ENCODE data around the gene NRCAM.

Gene NRCAM

GRCh38 chr7:108129018-108129965, 326.9 kb downstream of the NRCAM start:
- no peak overlapping the region for H3K4me3 ChIP-seq (ENCODE audit: low read length)
- no peaks in the 10 kb centered on the region for H3K36me3 ChIP-seq (ENCODE audit: control insufficient read depth, insufficient read depth, low read length)
- H3K27me3 ChIP-seq (ENCODE audit: control insufficient read depth, insufficient read depth, low read length): no peaks in the 10 kb centered on the region
- no peaks in the 10 kb centered on the region for H3K9me3 ChIP-seq (ENCODE audit: control insufficient read depth, low read length)
- no peaks in the 10 kb centered on the region for H3K4me1 ChIP-seq (ENCODE audit: control insufficient read depth, insufficient read depth, low read length)
- H3K9ac ChIP-seq (ENCODE audit: low read length): no peak overlapping the region

GRCh38 chr7:108128514-108128913, 327.7 kb downstream of the NRCAM start:
- Histone ChIP-seq H3K36me3 (ENCODE audit: control insufficient read depth, insufficient read depth, low read length) (no peaks in the 10 kb centered on the region), H3K4me3 (ENCODE audit: low read length) (no peak overlapping the region), H3K9me3 (ENCODE audit: control insufficient read depth, low read length) (no peaks in the 10 kb centered on the region), H3K4me1 (ENCODE audit: control insufficient read depth, insufficient read depth, low read length) (no peaks in the 10 kb centered on the region), H3K27me3 (ENCODE audit: control insufficient read depth, insufficient read depth, low read length) (no peaks in the 10 kb centered on the region), H3K9ac (ENCODE audit: low read length) (no peak overlapping the region)

DNA sequence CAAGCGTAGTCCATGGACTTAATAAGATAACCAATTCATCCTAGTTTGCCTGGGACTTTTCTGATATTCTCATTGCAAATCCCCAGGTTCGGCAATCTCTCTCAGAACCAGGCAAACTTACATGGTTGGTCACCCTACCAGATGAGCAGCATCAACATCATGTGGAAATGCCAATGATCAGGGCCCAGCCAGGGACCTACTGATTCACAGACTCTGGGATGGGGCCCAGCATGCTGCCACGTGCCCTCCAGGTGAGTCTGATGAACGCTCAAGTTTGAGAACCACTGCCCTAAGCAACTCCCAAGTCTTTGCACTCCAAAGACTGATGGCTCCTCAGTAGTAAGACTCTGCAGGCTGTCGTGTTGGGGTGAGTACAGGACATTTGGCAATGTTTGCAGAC, 328.8 kb downstream of the NRCAM start:
- no peaks in the 10 kb centered on the region for H3K4me1 ChIP-seq (ENCODE audit: control insufficient read depth, insufficient read depth, low read length)
- no peaks in the 10 kb centered on the region for H3K27me3 ChIP-seq (ENCODE audit: control insufficient read depth, insufficient read depth, low read length)
- no peaks in the 10 kb centered on the region for H3K9me3 ChIP-seq (ENCODE audit: control insufficient read depth, low read length)
- H3K36me3 ChIP-seq (ENCODE audit: control insufficient read depth, insufficient read depth, low read length): no peaks in the 10 kb centered on the region
- H3K9ac ChIP-seq (ENCODE audit: low read length): no peak overlapping the region
- H3K4me3 ChIP-seq (ENCODE audit: low read length): no peak overlapping the region

GRCh38 chr7:108124820-108125219, 331.4 kb downstream of the NRCAM start:
- H3K9ac ChIP-seq (ENCODE audit: low read length): no peak overlapping the region
- H3K36me3 ChIP-seq (ENCODE audit: control insufficient read depth, insufficient read depth, low read length): no peaks in the 10 kb centered on the region
- no peaks in the 10 kb centered on the region for H3K27me3 ChIP-seq (ENCODE audit: control insufficient read depth, insufficient read depth, low read length)
- H3K4me3 ChIP-seq (ENCODE audit: low read length): no peak overlapping the region
- H3K9me3 ChIP-seq (ENCODE audit: control insufficient read depth, low read length): no peaks in the 10 kb centered on the region
- no peaks in the 10 kb centered on the region for H3K4me1 ChIP-seq (ENCODE audit: control insufficient read depth, insufficient read depth, low read length)

- Histone ChIP-seq H3K36me3 (ENCODE audit: control insufficient read depth, insufficient read depth, low read length) (no peaks in the 10 kb centered on the region), H3K9me3 (ENCODE audit: control insufficient read depth, low read length) (no peaks in the 10 kb centered on the region), H3K9ac (ENCODE audit: low read length) (no peak overlapping the region), H3K4me1 (ENCODE audit: control insufficient read depth, insufficient read depth, low read length) (no peaks in the 10 kb centered on the region), H3K4me3 (ENCODE audit: low read length) (no peak overlapping the region), H3K27me3 (ENCODE audit: control insufficient read depth, insufficient read depth, low read length) (no peaks in the 10 kb centered on the region)
Observed at GRCh38 chr7:108122181-108122580, 334.1 kb downstream of the NRCAM start.

- H3K4me1 ChIP-seq (ENCODE audit: control insufficient read depth, insufficient read depth, low read length): no peaks in the 10 kb centered on the region
- H3K36me3 ChIP-seq (ENCODE audit: control insufficient read depth, insufficient read depth, low read length): no peaks in the 10 kb centered on the region
- no peak overlapping the region for H3K9ac ChIP-seq (ENCODE audit: low read length)
- H3K27me3 ChIP-seq (ENCODE audit: control insufficient read depth, insufficient read depth, low read length): no peaks in the 10 kb centered on the region
- H3K4me3 ChIP-seq (ENCODE audit: low read length): no peak overlapping the region
- H3K9me3 ChIP-seq (ENCODE audit: control insufficient read depth, low read length): no peaks in the 10 kb centered on the region
Observed at GRCh38 chr7:108120933-108121332, 335.3 kb downstream of the NRCAM start.

DNA sequence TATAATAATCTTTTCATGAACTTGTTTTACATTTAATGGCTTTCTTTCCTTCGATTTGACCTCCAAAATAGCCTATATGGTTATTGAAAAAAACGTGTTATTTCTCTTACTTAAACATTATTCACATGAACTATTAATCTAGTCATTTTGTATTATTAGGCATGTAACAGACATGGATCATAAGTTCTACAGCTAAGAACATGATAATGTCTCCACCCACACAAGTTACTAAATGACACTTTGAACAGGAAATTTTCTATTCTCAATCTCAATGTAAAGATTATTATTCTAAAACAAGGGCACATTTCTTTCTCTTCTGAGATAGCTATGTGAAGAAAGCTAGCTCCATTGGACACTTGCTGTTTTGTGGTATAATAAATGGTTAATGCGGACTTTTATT, 336.0 kb downstream of the NRCAM start:
- no peak overlapping the region for H3K4me3 ChIP-seq (ENCODE audit: low read length)
- no peaks in the 10 kb centered on the region for H3K9me3 ChIP-seq (ENCODE audit: control insufficient read depth, low read length)
- no peaks in the 10 kb centered on the region for H3K36me3 ChIP-seq (ENCODE audit: control insufficient read depth, insufficient read depth, low read length)
- no peaks in the 10 kb centered on the region for H3K4me1 ChIP-seq (ENCODE audit: control insufficient read depth, insufficient read depth, low read length)
- H3K9ac ChIP-seq (ENCODE audit: low read length): no peak overlapping the region
- H3K27me3 ChIP-seq (ENCODE audit: control insufficient read depth, insufficient read depth, low read length): no peaks in the 10 kb centered on the region

DNA sequence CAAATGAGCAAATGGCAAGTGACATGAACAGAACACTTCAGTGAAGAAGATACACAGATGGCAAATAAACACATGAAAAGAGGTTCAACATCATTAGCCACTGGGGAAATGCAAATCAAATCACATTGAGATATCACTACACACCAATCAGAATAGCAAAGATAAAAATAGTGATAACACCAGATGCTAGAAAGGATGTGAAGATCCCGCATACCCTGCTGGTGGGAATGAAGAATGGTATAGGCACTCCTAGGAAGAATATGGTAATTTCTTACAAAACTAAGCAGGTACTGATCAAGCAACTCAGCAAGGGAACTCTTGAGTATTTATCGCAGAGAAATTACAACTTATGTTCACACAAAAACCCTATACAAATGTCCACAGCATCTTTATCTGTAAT, 337.3 kb downstream of the NRCAM start:
- Histone ChIP-seq H3K9me3 (ENCODE audit: control insufficient read depth, low read length) (no peaks in the 10 kb centered on the region), H3K9ac (ENCODE audit: low read length) (no peak overlapping the region), H3K4me1 (ENCODE audit: control insufficient read depth, insufficient read depth, low read length) (no peaks in the 10 kb centered on the region), H3K27me3 (ENCODE audit: control insufficient read depth, insufficient read depth, low read length) (no peaks in the 10 kb centered on the region), H3K4me3 (ENCODE audit: low read length) (no peak overlapping the region), H3K36me3 (ENCODE audit: control insufficient read depth, insufficient read depth, low read length) (no peaks in the 10 kb centered on the region)

DNA sequence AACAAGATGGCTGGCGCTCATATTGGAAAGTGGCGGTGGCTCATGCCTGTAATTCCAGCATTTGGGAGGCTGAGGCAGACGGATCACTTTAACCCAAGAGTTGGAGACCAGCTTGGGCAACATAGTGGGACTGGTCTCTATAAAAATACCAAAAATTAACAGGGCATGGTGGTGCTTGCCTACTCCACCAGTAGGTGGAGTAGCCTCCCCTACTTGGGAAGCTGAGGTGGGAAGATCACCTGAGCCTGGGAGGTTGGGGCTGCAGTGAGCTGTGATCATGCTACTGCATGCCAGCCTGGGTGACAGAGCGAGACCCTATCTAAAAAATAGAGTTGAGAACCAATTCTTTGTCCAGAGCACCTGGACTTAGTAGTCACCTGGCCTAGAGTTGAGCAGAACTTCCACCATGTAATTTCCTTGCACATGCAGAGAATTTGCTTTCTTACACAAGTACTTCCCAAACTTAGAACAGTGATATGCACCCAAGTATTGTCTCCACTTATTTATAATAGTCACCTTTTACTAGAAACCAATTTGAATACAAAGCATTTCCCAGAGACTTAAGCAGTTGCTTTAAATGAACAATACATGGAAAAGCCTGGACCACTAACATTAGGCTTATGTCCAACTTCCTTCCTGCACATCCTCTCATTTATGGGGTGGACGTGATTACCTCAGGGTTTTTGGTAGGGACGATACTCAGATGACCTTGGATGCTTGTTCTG, 342.0 kb downstream of the NRCAM start:
- H3K27me3 ChIP-seq (ENCODE audit: control insufficient read depth, insufficient read depth, low read length): no peaks in the 10 kb centered on the region
- no peak overlapping the region for H3K4me3 ChIP-seq (ENCODE audit: low read length)
- H3K36me3 ChIP-seq (ENCODE audit: control insufficient read depth, insufficient read depth, low read length): no peaks in the 10 kb centered on the region
- no peaks in the 10 kb centered on the region for H3K9me3 ChIP-seq (ENCODE audit: control insufficient read depth, low read length)
- H3K9ac ChIP-seq (ENCODE audit: low read length): no peak overlapping the region
- no peaks in the 10 kb centered on the region for H3K4me1 ChIP-seq (ENCODE audit: control insufficient read depth, insufficient read depth, low read length)

- H3K27me3 ChIP-seq (ENCODE audit: control insufficient read depth, insufficient read depth, low read length): no peaks in the 10 kb centered on the region
- no peaks in the 10 kb centered on the region for H3K4me1 ChIP-seq (ENCODE audit: control insufficient read depth, insufficient read depth, low read length)
Observed at GRCh38 chr7:108112683-108113082, 343.6 kb downstream of the NRCAM start.

GRCh38 chr7:108109221-108109908, 346.9 kb downstream of the NRCAM start:
- H3K27me3 ChIP-seq (ENCODE audit: control insufficient read depth, insufficient read depth, low read length): no peaks in the 10 kb centered on the region
- no peaks in the 10 kb centered on the region for H3K36me3 ChIP-seq (ENCODE audit: control insufficient read depth, insufficient read depth, low read length)
- H3K9me3 ChIP-seq (ENCODE audit: control insufficient read depth, low read length): no peaks in the 10 kb centered on the region
- H3K4me1 ChIP-seq (ENCODE audit: control insufficient read depth, insufficient read depth, low read length): no peaks in the 10 kb centered on the region
- no peak overlapping the region for H3K4me3 ChIP-seq (ENCODE audit: low read length)
- H3K9ac ChIP-seq (ENCODE audit: low read length): no peak overlapping the region

More at GRCh38 chr7:108112683-108113082, 343.6 kb downstream of the NRCAM start:
- no peak overlapping the region for H3K9ac ChIP-seq (ENCODE audit: low read length)
- H3K9me3 ChIP-seq (ENCODE audit: control insufficient read depth, low read length): no peaks in the 10 kb centered on the region
- no peaks in the 10 kb centered on the region for H3K36me3 ChIP-seq (ENCODE audit: control insufficient read depth, insufficient read depth, low read length)
- no peak overlapping the region for H3K4me3 ChIP-seq (ENCODE audit: low read length)

GRCh38 chr7:108108131-108108530, 348.1 kb downstream of the NRCAM start:
- Histone ChIP-seq H3K4me3 (ENCODE audit: low read length) (no peak overlapping the region), H3K9me3 (ENCODE audit: control insufficient read depth, low read length) (no peaks in the 10 kb centered on the region), H3K36me3 (ENCODE audit: control insufficient read depth, insufficient read depth, low read length) (no peaks in the 10 kb centered on the region), H3K9ac (ENCODE audit: low read length) (no peak overlapping the region), H3K4me1 (ENCODE audit: control insufficient read depth, insufficient read depth, low read length) (no peaks in the 10 kb centered on the region), H3K27me3 (ENCODE audit: control insufficient read depth, insufficient read depth, low read length) (no peaks in the 10 kb centered on the region)

Measured in mucosa of stomach (tissue), 1 donor.